Measurements from ENCODE around the gene PDCD10. TPM values are rescaled to one million over a fixed set of nuclear protein-coding genes. Genes with fewer than 3 reads are reported as not detected.

The PDCD10 gene
- 88.7 and 89.6 TPM in 2 replicates for total RNA-seq
- 49.5 and 58.2 TPM in 2 replicates for polyA plus RNA-seq

- peak within 1 kb of the TSS; percentile 95 for H3K27ac ChIP-seq
- no peaks in the 10 kb centered on the region for H3K27me3 ChIP-seq
- TF ChIP-seq, protein P1, sequence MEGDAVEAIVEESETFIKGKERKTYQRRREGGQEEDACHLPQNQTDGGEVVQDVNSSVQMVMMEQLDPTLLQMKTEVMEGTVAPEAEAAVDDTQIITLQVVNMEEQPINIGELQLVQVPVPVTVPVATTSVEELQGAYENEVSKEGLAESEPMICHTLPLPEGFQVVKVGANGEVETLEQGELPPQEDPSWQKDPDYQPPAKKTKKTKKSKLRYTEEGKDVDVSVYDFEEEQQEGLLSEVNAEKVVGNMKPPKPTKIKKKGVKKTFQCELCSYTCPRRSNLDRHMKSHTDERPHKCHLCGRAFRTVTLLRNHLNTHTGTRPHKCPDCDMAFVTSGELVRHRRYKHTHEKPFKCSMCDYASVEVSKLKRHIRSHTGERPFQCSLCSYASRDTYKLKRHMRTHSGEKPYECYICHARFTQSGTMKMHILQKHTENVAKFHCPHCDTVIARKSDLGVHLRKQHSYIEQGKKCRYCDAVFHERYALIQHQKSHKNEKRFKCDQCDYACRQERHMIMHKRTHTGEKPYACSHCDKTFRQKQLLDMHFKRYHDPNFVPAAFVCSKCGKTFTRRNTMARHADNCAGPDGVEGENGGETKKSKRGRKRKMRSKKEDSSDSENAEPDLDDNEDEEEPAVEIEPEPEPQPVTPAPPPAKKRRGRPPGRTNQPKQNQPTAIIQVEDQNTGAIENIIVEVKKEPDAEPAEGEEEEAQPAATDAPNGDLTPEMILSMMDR (IDR thresholded peaks at IDR 0.05; ENCODE audit: poor library complexity), result no peak
- TF ChIP-seq EZH2phosphoT487 (IDR thresholded peaks at IDR 0.05; ENCODE audit: low read depth, severe bottlenecking, unreplicated experiment), result no peak
- no peak for TF ChIP-seq EZH2 (IDR thresholded peaks at IDR 0.05; ENCODE audit: borderline replicate concordance)
- peaks cover 62% of the 10 kb centered on the region for H3K79me2 ChIP-seq
- H2AFZ ChIP-seq, result peak within 1 kb of the TSS; percentile 65
- H3K4me2 ChIP-seq, result peak within 1 kb of the TSS; percentile 80
- H3K9me3 ChIP-seq (ENCODE audit: low read depth), result no peaks in the 10 kb centered on the region
- peak within 1 kb of the TSS; percentile 57 for H3K4me3 ChIP-seq
- 1% methylated on average over 41 of the region's 49 CpGs for WGBS (ENCODE audit: low lambda C conversion rate, missing lambda C conversion rate)
- H3K36me3 ChIP-seq (replicated peaks; ENCODE audit: insufficient read depth, low read depth), result no peaks in the 10 kb centered on the region
- DNase-seq (ENCODE audit: low spot score), result peak; percentile 99
- peaks cover 25% of the 10 kb centered on the region for H4K20me1 ChIP-seq (ENCODE audit: insufficient read depth, poor library complexity, severe bottlenecking)
- H3K4me1 ChIP-seq (ENCODE audit: insufficient read depth), result peaks cover 9% of the 10 kb centered on the region
- H3K9me2 ChIP-seq (replicated peaks; ENCODE audit: insufficient read depth), result no peaks in the 10 kb centered on the region
These were observed at the start of gene PDCD10 for GRCh38 chr3:167734498-167735232. Gene PDCD10, minus strand, starts transcription at chr3:167734892. Its CDS starts 14,735 bp downstream, at chr3:167720157.

DNA sequence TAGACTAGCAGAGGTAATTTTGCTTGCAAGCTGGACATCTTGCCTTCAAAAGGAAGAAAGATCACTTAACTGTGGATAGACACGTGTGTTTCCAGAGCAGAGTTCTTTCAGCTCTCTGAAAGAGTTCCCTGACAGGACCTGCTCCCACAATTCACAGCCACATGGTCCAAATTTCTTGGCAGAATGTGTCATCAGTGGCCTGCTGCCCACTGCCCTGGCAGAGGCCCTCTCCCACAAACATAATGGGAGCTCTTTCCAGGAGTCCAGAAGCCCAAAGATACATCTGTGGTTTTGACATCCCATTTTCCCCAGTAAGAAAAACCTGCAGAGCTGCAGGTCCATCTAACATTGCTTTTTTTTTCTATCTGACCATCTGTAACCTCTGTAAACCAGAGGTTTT is 49.1 kb upstream of the PDCD10 start:
- no peak for DNase-seq (ENCODE audit: low spot score)

DNA sequence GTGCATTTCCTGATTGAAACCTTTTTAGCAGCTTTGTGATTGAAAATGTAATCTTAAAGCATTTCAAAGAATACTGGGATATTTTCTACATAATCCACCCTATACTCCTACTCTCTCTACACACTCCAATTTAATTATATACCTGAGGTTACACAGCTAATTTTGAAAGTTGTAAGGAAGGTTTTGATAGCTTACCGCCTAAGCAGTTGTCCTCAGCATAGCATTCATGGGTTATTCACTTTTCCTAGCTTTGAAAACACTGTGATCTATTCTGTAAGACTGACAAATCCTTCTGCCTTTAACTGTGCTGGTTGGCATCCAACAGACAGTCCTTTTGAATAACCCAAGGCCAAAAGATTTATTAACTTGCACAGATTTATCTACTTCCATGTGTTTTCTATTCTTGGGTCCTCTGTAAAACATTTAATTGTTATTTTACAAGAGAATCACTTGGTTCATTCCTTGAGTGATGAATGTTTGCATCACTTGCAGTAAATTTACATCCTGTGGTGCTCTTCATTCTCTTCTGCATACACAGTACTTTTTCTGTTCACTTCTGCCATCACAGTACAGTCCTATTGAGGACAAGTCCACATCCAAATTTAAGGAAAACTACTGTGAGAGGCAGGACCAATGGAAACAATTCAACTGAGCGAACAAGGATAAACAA is 45.7 kb upstream of the PDCD10 start:
- H3K27ac ChIP-seq, result no peak overlapping the region
- no peaks in the 10 kb centered on the region for H3K79me2 ChIP-seq
- no peak overlapping the region for H3K4me2 ChIP-seq
- DNase-seq (ENCODE audit: low spot score), result no peak
- TF ChIP-seq EZH2phosphoT487 (IDR thresholded peaks at IDR 0.05; ENCODE audit: low read depth, severe bottlenecking, unreplicated experiment), result no peak
- no peak for TF ChIP-seq EZH2 (IDR thresholded peaks at IDR 0.05; ENCODE audit: borderline replicate concordance)
- TF ChIP-seq, protein P1 (IDR thresholded peaks at IDR 0.05; ENCODE audit: poor library complexity), result no peak
- no peaks in the 10 kb centered on the region for H4K20me1 ChIP-seq (ENCODE audit: insufficient read depth, poor library complexity, severe bottlenecking)
- no peaks in the 10 kb centered on the region for H3K4me1 ChIP-seq (ENCODE audit: insufficient read depth)
- H3K27me3 ChIP-seq, result no peaks in the 10 kb centered on the region
- no peak overlapping the region for H3K4me3 ChIP-seq
- WGBS (ENCODE audit: low lambda C conversion rate, missing lambda C conversion rate), result 87% methylated on average over 2 of the region's 2 CpGs
- no peaks in the 10 kb centered on the region for H3K9me3 ChIP-seq (ENCODE audit: low read depth)
- no peaks in the 10 kb centered on the region for H3K9me2 ChIP-seq (replicated peaks; ENCODE audit: insufficient read depth)
- no peak overlapping the region for H2AFZ ChIP-seq
- no peaks in the 10 kb centered on the region for H3K36me3 ChIP-seq (replicated peaks; ENCODE audit: insufficient read depth, low read depth)

More for the DNA sequence above, 49.1 kb upstream of the PDCD10 start:
- H3K4me1 ChIP-seq (ENCODE audit: insufficient read depth), result no peaks in the 10 kb centered on the region
- H3K4me3 ChIP-seq, result no peak overlapping the region
- no peak overlapping the region for H2AFZ ChIP-seq
- no peaks in the 10 kb centered on the region for H3K9me2 ChIP-seq (replicated peaks; ENCODE audit: insufficient read depth)
- 90% methylated on average over 1 of the region's 1 CpG for WGBS (ENCODE audit: low lambda C conversion rate, missing lambda C conversion rate)
- H3K27me3 ChIP-seq, result no peaks in the 10 kb centered on the region
- no peak overlapping the region for H3K4me2 ChIP-seq
- H3K79me2 ChIP-seq, result no peaks in the 10 kb centered on the region
- TF ChIP-seq EZH2 (IDR thresholded peaks at IDR 0.05; ENCODE audit: borderline replicate concordance) (no peak), EZH2phosphoT487 (IDR thresholded peaks at IDR 0.05; ENCODE audit: low read depth, severe bottlenecking, unreplicated experiment) (no peak)
- TF ChIP-seq, protein P1 (IDR thresholded peaks at IDR 0.05; ENCODE audit: poor library complexity), result no peak
- H3K36me3 ChIP-seq (replicated peaks; ENCODE audit: insufficient read depth, low read depth), result no peaks in the 10 kb centered on the region
- H3K9me3 ChIP-seq (ENCODE audit: low read depth), result no peaks in the 10 kb centered on the region
- H4K20me1 ChIP-seq (ENCODE audit: insufficient read depth, poor library complexity, severe bottlenecking), result no peaks in the 10 kb centered on the region
- no peak overlapping the region for H3K27ac ChIP-seq
